ENCODE measurements around the gene FAT1.

Gene FAT1

DNA sequence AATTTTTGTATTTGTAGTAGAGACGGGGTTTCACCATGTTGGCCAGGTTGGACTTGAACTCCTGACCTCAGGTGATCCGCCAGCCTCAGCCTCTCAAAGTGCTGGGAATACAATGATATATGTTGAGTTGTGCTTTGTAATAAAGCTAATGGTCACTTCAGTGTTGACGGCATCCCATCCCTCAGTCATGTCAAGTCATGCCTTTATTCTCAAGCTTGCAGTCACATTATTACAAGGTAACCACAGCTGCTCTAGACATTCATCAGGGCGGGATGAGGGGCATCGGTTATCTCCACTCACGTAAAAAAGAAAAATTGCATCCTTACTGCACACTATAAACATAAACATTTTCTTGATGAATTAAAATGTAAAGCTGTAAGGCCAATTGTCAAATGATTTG is 12.8 kb upstream of the FAT1 start:
- no peak for DNase-seq (ENCODE audit: low read depth)
- no peak overlapping the region for H3K4me3 ChIP-seq (ENCODE audit: low read length)
- TF ChIP-seq, protein P1, sequence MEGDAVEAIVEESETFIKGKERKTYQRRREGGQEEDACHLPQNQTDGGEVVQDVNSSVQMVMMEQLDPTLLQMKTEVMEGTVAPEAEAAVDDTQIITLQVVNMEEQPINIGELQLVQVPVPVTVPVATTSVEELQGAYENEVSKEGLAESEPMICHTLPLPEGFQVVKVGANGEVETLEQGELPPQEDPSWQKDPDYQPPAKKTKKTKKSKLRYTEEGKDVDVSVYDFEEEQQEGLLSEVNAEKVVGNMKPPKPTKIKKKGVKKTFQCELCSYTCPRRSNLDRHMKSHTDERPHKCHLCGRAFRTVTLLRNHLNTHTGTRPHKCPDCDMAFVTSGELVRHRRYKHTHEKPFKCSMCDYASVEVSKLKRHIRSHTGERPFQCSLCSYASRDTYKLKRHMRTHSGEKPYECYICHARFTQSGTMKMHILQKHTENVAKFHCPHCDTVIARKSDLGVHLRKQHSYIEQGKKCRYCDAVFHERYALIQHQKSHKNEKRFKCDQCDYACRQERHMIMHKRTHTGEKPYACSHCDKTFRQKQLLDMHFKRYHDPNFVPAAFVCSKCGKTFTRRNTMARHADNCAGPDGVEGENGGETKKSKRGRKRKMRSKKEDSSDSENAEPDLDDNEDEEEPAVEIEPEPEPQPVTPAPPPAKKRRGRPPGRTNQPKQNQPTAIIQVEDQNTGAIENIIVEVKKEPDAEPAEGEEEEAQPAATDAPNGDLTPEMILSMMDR (conservative IDR thresholded peaks at IDR 0.05; ENCODE audit: low read depth, low read length), result no peak

DNA sequence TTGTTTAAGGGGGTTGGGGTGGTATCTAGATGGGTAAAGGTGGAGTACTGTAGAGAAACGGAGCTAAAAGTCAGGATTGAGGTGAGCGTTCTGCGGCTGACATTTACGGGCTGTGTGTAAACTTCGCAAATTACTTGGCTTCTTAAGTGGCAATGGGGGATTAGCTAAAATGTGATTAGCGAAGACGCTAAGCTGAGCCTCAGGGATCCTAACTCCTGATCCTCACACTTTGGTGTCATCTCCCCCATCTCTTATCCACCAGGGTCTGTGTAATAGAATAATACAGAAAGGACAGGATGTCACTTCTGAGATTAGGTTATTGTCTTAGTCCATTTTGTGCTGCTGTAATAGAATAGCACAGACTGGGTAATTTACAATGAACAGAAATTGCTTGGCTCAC is 10.6 kb upstream of the FAT1 start:
- no peak for DNase-seq (ENCODE audit: low read depth)
- H3K4me3 ChIP-seq (ENCODE audit: low read length), result no peak overlapping the region
- TF ChIP-seq, protein P1 (conservative IDR thresholded peaks at IDR 0.05; ENCODE audit: low read depth, low read length), result no peak

DNA sequence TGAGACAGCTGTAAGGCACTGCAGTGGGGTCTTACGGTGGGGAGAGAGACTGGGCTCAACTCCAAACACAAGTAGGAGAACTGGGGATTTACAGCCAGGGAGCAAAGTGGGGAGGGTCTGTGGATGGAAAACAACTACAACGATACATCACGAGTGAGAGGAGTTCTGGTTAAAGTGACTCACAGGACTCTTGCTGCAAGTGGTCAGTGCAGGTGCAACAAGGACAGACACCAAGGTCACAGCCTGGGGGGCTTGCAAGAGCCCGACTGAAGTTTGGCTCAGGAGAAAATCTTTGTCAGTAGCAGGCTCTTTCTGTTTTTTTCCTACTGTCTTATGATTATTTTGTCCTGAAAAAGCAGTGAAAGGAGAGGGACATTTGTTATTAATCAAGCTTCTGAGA is 10.1 kb upstream of the FAT1 start:
- no peak overlapping the region for H3K4me3 ChIP-seq (ENCODE audit: low read length)
- DNase-seq (ENCODE audit: low read depth), result no peak
- TF ChIP-seq, protein P1 (conservative IDR thresholded peaks at IDR 0.05; ENCODE audit: low read depth, low read length), result no peak

DNA sequence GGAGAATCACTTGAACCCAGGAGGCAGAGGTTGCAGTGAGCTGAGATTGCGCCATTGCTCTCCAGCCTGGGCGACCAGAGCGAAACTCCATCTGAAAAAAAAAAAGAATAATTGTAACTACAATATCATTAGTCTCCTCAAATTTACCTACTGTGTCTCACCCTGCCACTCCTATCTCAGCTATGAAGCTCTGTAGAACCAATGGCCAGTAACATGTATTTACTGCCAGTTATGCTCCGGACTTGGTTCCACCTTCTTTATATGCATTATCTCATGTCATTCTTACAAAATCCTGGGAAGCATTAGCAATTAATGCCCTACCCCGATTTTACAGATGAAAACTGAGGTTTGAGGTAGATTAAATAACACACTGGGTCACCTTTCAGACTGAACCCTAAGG is 7.0 kb upstream of the FAT1 start:
- H3K4me3 ChIP-seq (ENCODE audit: low read length), result no peak overlapping the region
- no peak for DNase-seq (ENCODE audit: low read depth)
- TF ChIP-seq, protein P1 (conservative IDR thresholded peaks at IDR 0.05; ENCODE audit: low read depth, low read length), result no peak

DNA sequence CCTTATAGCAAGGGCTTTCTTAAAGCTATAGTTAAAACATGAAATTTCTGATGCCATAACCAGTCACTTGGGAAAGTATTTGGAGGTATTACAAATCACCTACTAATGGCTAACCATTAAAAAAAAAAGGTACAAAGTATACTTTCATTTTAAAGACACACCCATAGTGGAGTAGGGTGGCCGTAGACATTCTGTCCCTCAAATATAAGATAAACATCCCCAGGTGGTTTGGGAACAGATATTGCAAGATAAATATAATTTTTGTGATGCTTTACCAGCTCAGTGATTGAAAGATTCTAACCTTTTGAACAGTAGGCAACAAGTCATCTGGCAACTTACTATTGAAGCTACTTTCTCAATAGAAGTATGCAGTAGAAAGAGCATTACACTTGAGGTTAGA is 6.2 kb upstream of the FAT1 start:
- no peak overlapping the region for H3K4me3 ChIP-seq (ENCODE audit: low read length)
- DNase-seq (ENCODE audit: low read depth), result no peak
- TF ChIP-seq, protein P1 (conservative IDR thresholded peaks at IDR 0.05; ENCODE audit: low read depth, low read length), result no peak

DNA sequence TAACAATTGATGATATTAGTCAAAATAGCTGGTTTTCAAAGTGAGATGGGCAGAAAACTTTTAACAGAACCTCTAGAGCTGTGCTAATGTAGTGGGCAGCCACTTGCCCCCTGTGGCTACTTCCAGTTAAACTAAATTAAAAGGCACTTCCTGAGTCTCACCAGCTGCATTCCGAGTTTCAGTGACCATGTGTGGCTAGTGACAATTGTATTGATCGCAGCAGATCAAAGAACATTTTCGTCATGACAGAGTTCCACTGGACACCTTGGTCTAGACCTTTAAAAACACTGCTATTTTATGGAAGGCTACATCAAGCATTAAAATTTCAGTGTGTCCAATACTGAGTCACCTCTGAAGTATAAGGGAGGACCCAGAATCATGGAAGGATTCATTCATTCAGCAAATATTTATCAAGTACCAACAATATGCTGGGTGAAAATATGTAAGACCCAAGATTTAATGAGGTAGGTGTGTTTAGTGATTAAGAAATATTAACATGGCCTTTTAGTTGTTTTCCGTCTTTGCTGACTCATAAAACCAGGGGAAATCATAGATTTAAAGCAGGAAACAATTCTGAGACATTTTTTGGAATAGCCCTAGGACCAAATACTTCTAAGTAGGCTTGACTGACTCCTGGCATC is 5.1 kb upstream of the FAT1 start:
- no peak overlapping the region for H3K4me3 ChIP-seq (ENCODE audit: low read length)
- no peak for DNase-seq (ENCODE audit: low read depth)
- TF ChIP-seq, protein P1 (conservative IDR thresholded peaks at IDR 0.05; ENCODE audit: low read depth, low read length), result no peak

DNA sequence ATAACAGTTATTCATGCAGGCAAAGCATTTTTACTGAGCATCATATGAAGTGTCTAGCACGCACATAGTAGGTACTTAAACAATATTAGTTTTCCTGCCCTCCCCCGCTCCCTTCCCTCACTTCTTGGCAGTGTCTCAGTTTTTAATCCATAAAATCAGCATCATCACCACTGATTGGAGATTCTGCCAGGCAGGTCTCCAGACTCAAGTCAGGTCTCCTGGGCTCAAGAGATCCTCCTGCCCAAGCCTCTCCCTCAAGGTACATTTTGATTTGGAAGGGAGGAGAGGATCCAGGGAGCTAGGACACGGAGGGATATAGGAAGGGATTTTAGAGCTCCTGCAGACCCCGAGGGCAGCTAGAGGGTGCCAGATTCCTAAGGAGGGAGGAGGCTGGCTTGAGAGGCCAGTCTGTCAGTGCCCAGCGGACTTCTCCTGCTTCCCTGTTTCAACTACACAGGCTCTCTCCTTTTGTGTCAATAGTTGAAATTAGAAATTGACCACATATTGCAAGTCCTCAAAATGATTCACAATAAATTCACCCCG is 4.4 kb upstream of the FAT1 start:
- no peak overlapping the region for H3K4me3 ChIP-seq (ENCODE audit: low read length)
- TF ChIP-seq, protein P1 (conservative IDR thresholded peaks at IDR 0.05; ENCODE audit: low read depth, low read length), result peak; percentile 34
- no peak for DNase-seq (ENCODE audit: low read depth)
